ENCODE measurements around the gene RGS4. TPM values are rescaled to one million over a fixed set of nuclear protein-coding genes. Genes with fewer than 3 reads are reported as not detected.

The RGS4 gene
- 10 to 100 TPM; 11.7 to 16.5 (median 13.8) TPM for polyA plus RNA-seq (ENCODE audit: insufficient read length in 4 of 4)

DNA sequence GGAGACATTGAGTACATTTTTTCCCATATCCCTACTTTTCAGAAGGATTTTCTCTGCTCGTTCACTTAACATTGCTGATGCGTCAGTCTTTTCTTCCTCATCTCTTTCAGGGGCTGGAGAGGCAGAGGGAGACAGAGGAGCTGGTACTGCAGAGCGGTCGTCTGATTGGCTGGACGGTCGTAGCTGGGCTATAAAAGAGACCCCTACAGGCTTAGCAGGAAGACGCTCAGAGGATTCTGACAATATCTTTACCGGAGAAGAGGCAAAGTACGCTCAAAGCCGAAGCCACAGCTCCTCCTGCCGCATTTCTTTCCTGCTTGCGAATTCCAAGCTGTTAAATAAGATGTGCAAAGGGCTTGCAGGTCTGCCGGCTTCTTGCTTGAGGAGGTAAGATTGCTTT is at the start of gene RGS4:
Gene RGS4 (plus strand): TSS at position 220 of the 400 bp plus-strand sequence. CDS start 124 bp downstream, at position 344.
- peak; percentile 43 to 72 (median 60) for DNase-seq (ENCODE audit: low read depth in 4 of 4, low spot score in 3 of 4)

DNA sequence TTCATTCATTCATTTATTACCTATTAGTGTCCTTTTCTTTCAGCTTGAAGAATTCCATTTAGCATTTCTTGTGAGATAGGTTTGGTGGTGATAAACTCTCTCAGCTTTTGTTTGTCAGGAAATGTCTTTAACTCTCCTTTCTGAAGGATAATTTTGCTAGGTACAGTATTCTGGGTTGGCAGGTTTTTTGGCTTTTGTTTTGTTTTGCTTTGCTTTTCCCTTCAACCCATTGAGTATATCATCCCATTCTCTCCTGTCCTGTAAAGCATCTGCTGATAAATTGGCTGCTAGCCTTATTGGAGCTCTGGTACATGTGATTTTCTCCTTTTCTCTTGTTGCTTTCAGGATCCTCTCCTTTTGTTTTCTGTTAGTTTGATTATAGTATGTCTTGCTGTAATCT is 47.0 kb upstream of the RGS4 start:
- no peak for DNase-seq (ENCODE audit: low read depth in 4 of 4, low spot score in 3 of 4)

DNA sequence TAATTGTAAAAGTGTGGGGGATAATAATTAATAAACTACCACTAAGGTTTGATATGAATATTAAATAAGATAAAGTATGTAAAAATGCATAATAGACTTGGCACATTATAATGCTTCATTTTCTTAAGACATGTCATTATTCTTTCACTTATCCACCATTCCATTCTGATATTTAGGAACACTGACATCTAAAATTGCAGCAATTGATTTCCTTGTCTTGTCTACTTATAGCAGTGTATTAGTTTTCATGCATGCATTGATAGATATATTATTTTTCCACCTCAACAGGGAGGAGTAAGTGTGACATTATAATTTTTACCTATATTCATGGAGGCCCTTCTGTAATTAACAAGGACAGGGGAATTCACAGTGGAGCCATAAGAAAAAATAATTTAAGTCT is 41.6 kb upstream of the RGS4 start:
- no peak for DNase-seq (ENCODE audit: low read depth in 4 of 4, low spot score in 3 of 4)

DNA sequence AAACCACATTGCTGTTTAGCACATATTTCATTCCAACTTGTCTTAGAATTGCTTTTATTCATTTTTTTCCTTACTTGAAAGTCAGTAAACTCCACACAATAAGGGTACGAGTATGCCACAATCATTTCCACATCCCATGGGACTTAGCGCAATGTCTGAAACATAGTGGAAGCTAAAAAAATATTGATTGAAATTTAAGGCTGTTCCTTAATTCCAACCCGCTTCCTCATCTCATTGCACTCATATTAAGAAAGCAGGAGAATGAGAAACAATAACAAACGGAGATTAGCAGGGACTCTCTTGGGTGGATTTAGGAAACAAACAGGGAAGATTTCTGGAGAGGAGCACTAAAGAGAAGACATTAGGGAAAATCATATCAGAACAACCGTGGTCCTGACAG is 39.3 kb upstream of the RGS4 start:
- DNase-seq (ENCODE audit: low read depth in 4 of 4, low spot score in 3 of 4): no peak

DNA sequence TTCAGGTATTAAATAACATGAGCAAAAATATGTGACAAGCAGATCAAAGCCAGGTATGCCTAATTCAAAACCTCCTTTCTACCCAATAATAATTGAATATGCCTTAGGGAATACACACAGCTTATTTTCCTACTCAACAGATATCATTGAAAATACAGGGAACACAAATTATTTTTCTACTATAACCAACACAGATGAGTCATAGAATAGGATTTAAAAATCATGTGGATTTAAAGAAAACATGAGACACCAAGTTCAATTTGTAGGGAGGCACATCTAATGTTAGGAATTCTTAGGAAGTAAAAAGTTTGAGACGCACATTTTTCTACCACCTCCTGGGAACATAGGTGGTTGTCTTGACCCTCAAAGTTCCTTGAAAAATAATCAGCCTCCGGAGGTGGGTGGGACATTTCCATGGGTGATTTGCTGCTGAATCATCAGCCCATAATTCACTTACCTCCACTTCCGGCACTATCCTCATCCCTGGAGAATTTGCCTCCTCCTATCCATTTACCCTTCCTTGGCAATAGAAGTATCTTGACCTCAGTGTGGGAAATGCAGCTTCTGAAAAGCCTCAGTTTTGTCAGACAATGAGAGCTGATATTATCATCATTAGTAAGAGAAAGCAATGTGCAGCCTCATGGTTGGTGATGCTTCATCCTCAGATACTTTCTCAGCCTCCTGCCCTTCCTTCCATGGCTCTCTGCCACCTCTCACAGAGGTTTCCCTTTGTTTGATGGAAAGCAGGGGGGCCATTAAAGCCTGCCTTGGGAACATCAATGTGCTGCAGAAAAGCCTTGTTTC is 33.5 kb upstream of the RGS4 start:
- DNase-seq (ENCODE audit: low read depth in 4 of 4, low spot score in 3 of 4): no peak

DNA sequence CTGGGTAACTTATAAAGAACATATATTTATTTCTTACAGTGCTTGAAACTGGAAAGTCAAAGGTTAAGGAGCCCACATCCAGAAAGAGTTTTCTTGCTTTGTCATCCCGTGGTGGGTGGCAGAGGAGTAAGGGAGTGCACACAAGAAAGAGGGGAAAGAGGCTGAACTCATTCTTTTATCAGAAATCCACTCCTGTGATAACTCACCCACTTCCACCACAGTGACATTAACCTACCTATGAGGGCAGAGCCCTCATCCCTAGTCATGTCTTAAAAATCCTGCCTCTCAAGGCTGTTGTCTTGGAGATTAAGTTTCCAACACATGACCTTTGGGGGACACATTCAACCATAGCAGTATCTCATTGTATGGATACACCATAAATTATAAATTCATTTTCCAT is 32.5 kb upstream of the RGS4 start:
- DNase-seq (ENCODE audit: low read depth in 4 of 4, low spot score in 3 of 4): no peak

DNA sequence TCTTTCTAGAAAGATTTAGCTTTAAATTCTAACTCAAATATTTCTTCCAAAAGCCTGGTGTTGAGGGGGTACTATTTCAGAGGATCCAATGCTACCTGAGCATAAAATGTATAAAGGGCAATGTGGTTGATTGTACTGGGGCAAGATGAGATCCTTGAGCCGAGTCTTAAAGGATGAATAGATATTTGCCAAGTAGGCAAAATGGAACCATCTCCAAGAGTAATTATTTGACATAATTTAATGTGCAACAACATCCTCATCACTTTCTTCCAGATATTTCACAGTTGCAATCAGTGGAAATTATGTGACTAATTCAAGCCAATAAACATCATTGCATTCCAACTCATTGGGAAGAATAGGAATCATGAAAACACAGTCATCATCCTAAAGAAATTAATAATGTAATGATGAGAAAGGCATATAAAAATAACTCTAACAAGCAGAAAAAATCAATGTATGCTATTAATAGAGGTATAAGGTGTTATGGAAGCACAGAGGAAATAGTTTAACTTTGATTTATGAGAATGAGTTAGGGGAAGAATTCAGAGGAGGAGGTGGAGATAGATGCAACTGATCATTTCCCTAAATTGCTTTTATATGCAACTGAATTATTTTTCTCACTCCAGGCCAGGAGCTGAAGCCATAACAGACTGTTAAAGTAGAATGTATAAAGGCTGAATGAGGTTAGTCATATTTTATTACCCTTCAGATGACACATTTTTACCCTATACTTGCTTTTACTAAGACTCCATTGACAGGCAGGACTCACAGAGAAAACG is 30.0 kb upstream of the RGS4 start:
- no peak for DNase-seq (ENCODE audit: low read depth in 4 of 4, low spot score in 3 of 4)

DNA sequence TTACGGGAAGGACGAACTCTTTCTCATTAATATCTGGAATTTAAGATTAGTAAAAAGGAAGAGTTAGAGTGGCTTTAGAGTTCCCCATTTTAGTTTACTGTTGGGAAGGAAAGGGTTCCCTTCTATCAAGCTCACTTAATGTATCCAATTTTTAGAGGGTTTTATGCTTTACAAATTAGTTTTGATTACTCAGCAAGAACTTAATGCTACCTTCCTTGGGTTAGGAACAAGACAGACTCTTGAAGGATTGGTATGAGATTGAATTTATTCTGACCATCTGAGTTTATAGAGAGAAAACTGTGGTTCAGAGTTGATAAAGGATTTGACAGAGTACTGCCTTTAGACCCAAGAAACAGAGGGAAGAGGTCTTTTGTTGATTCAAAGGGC is 29.5 kb upstream of the RGS4 start:
- no peak for DNase-seq (ENCODE audit: low read depth in 4 of 4, low spot score in 3 of 4)

DNA sequence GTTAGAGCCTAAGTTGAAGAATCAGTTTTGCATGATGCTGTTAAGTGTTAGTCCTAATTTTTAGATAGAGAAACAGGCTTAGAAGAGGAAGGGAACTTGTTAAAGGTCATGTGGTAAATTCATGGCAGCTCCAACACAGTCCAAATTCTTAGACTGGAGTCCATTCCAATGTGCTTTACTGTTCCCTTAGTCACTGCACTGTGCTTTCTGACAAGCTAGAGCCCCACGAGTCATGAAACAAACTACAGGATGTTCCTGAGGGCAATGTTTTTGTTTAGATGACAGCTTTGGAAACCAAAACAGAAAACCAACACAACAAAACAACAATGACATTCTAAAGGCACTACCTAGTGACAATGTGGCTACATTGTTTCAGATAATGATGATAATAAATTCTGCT is 23.1 kb upstream of the RGS4 start:
- DNase-seq (ENCODE audit: low read depth in 4 of 4, low spot score in 3 of 4): no peak

DNA sequence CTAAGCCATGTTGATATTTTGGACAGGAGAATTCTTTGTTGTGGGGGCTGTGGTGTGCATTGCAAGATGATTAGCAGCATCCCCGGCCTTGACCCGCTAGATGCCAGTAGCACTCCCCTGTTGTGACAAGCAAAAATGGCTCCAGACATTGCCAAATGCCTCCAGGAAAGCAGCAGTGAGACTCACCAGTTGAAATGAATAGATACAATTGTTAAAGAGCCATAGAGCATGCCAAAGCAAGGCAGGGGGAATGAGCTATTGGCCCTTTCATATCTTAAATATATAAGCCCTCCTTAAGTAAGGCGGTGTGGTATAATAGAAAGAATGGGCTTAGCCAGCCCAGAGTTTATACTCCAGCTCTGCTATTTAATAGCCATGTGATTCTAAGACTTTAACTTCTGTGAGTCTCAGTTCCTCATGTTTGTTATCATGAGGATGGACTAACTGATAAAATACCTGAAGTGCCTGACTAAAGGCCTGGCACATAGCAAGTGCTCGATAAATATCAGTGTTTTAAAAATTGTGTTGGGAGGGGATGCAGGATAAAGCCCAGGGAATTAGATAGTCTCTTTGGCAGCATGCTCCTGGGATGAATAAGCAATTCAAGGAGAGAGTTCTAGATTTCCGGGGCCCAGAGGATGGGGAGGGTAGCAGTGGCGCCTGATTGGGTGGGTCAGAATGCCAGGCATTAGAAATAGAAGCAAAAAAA is 21.1 kb upstream of the RGS4 start:
- no peak for DNase-seq (ENCODE audit: low read depth in 4 of 4, low spot score in 3 of 4)

DNA sequence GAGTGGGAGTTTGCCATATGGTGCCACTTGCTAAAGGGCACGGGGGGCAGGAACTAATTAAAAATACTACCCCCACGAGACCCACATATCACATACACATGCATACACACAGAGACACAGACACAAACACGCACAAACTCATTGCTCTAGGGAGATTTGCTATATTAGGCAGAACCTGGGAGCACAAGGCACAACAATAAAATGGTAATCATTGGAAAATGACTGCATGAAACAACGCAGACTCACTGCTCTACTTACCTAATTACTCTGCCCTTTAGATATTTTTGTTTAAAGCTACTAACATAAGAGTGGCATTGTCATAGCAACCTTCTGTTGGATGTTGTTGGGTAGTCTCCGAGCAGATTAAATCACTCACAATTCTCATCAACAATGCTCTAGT is 20.3 kb upstream of the RGS4 start:
- no peak for DNase-seq (ENCODE audit: low read depth in 4 of 4, low spot score in 3 of 4)

DNA sequence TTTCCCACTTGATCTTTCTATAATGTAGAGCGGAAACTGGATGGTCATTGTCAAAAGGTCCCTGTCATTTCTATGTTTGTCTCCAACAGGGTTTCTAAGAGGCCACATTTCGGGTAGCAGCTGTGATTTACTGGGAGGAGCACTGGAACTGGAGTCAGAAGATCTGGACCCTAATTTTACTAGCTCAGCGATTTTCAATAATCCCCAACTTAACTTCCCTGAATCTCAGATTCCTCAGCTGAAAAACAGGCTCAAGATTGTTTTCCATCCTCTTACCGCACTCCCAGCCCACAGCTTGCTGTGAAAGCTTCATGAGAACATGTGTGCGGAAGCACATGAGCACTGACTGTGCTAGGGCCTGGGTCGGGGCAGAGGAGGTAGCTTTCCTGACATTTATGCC is 19.9 kb upstream of the RGS4 start:
- DNase-seq (ENCODE audit: low read depth in 4 of 4, low spot score in 3 of 4): no peak

DNA sequence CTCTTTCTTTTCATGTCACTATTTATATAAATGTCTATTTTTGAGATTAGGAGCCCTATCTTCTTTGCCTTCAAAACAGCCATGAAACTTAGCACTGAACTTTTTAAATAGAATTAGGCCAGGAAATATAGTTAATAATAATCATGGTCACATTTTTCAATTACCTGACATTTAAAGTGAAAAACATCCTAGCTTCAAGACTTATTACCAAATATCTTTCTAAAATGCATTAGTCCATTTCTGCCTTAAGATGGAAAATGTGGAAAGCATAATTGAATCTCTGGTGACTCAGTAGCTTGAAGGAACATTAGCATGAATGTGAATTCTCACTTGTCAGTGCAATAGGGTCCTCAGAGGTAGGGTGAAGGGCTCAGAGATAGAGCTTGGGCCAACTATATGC is 18.7 kb upstream of the RGS4 start:
- DNase-seq (ENCODE audit: low read depth in 4 of 4, low spot score in 3 of 4): no peak

DNA sequence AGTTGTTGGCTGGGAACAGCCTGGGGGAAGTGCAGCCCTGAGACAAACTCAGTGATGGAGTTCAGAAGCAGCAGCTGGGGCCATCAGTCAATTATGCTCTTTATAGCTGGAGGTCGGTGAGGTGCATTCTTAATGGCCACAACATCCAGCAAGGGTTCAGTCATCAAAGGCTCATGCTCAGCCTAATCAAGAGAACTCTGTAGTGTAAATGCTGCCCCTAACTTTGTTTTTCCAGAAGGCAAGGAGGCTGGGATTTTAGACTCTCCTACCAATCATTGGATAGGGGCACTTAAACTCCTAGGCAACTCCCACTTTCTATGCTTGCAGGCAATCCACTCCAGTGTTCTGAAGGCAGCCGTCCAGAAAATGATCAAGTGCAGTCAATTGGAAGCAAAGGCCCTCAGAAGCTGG is 15.0 kb upstream of the RGS4 start:
- DNase-seq (ENCODE audit: low read depth in 4 of 4, low spot score in 3 of 4): peak in 1 of 4 donors; percentile 47

DNA sequence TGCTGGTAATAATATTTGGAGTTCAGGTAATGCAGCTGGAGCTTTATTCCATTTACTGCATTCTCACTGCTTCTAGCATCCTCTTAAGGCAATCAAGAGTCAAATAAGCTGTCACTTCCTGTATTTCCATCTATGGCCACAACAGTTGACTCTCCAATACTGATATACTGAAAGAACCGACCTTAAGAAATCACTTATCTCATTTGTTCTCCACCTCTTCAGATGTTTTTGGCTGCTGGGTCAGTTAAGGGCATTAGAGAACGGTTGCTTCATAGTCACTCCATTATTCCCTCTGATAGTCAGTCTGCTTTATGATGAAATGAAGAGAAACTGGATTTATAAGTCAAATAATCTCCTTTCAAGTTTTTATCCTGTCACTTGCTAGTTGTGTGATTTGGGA is 14.2 kb upstream of the RGS4 start:
- DNase-seq (ENCODE audit: low read depth in 4 of 4, low spot score in 3 of 4): no peak

DNA sequence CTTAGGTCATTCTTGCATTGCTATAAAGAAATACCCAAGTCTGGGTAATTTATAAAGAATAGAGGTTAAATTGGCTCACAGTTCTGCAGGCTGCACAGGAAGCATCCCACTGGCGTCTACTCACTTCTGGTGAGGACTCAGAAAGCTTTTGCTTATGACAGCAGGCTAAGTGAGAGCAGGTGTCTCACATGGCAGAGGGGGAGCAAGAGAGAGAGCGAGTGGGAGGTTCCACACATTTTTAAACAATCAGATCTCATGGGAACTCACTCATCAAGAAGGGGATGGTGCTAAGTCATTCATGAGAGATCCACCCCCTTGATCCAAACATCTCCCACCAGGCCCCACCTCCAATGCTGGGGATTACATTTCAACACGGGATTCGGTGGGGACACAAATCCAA is 13.6 kb upstream of the RGS4 start:
- DNase-seq (ENCODE audit: low read depth in 4 of 4, low spot score in 3 of 4): no peak

DNA sequence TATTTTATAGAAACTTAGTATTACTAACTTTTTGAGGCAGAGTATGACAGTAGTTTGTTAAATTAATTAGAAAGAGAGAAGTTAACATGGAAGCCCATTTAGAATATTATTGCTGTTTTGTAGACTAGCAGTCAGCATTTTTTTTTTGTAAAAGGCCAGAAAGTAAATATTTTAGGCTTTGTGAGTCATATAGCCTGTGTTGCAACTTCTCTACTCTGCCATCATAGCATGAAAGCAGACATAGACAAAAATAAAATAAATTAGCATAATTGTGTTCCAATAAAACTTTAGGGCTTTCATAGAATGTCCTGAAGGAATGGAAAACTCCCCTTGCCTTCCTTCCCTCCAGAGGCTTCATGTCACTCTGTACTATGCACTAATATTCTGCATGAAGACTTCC is 12.3 kb upstream of the RGS4 start:
- DNase-seq (ENCODE audit: low read depth in 4 of 4, low spot score in 3 of 4): no peak

DNA sequence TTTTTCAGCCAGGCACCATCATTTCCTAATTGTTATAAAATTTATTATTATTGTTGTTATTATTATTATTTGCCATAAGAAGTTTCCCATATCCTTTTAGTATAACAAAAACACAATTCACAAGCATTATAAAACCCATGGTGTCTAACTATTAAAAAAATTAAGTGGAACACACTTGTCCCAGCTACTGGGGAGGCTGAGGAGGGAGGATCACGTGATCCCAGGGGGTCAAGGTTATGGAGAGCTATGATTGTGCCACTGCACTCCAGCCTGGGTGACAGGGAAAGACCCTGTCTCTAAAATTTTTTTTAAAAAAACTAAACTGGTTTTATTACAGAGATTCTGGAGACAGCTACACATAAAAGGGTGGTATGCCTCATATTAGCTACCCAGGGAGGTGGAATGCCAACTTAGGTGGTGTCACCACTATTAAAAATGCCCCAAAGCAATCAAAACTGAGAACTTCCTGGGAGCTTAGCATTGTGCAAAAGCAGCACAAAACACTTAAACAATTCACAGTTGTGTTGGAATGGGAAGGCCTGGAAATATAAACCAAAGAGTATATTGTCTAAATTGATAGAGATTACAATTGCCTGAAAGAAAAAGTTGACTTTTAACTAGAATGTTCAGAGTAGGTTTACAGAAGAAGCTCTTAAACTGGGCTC is 8.7 kb upstream of the RGS4 start:
- DNase-seq (ENCODE audit: low read depth in 4 of 4, low spot score in 3 of 4): no peak

DNA sequence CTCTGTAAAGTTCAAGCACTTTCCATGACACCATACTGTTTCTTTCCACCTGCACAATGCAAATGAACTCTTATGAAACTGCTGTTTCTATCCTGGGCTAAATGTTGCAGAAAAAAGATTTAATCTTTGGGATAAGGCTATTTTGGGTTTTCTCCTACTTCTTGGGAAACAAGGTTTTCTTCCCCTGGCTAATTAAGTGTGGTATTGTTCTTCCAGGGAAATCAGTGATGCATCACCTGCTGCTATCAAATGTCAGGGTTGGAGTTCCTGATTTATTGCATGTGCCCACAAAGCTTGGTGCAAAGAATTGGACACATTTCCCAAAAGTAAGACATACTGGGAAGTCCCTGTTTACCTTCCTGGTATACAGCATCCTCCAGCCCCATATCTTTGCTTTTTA is 6.0 kb upstream of the RGS4 start:
- no peak for DNase-seq (ENCODE audit: low read depth in 4 of 4, low spot score in 3 of 4)

DNA sequence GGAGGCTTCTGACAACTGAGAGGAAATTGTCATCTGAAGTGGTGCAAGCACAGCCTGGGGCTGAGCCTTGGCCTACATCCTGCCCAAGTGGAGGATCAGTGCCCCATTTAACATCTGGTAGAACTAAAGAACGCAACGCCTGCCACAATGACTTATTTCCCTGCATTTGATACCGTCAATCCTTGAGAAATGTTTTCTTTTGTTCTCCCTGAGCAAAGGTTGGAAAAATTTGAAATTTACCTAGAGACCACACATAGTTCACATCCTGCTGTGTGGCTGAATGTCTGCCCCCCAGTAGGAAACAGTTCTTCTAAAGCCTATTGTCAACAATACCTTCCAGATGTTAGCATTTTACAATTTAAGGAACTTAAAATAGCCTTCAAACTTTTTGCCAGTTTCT is 5.6 kb upstream of the RGS4 start:
- DNase-seq (ENCODE audit: low read depth in 4 of 4, low spot score in 3 of 4): no peak

DNA sequence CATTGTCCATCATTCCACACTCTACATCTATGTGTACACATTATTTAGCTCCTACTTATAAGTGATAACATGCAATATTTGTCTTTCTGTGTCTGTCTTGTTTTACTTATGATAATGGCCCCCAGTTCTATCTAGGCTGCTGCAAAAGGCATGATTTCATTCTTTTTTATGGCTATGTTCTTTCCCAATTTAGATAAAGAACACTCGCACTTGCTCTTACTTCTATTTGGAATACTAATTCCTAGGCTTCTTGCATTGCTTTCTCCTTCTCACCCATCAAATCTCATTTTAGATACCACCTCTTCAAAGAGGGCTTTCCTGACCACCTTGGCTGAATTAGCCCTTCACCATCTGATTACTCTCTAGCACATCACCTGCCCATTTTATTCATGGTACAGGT is 3.0 kb upstream of the RGS4 start:
- no peak for DNase-seq (ENCODE audit: low read depth in 4 of 4, low spot score in 3 of 4)

Measured in right renal pelvis (tissue), 4 donors.